Aorta (tissue), 5 donors: ENCODE results near the gene SEC22C. TPM values are rescaled to one million over a fixed set of nuclear protein-coding genes. Genes with fewer than 3 reads are reported as not detected.
"Not testable (repeated sequence)": the region's sequence is repeated elsewhere in the genome, so short reads cannot be mapped to it uniquely, and the experiment has no call there.

Experiments used
- ATAC-seq: fragments of 200-7000 bp; cut with Tn5 transposase; one replicate; pipeline ENCODE4 v1.9.1; 2022; ENCODE audit warnings: moderate library complexity; ENCODE audit not compliant: low FRiP score
- DNase-seq, 2 donors: peaks; one replicate each; pipeline ENCODE4 v3.0.0-alpha.2; 2020
- H3K27ac ChIP-seq, 2 donors: one replicate each; pipeline ENCODE4 v1.5.1; 2013; ENCODE audit warnings: low read length in 2 of 2, mild to moderate bottlenecking in 2 of 2, moderate library complexity in 2 of 2, control low read depth in 1 of 2, inconsistent platforms in 1 of 2, low read depth in 1 of 2
- H3K27me3 ChIP-seq, 2 donors: one replicate each; pipeline ENCODE4 v1.6.1; 2013; ENCODE audit warnings: control low read depth in 1 of 2, low read length in 1 of 2, mild to moderate bottlenecking in 1 of 2, moderate library complexity in 1 of 2; ENCODE audit not compliant: insufficient read depth in 2 of 2, control insufficient read depth in 1 of 2
- H3K36me3 ChIP-seq, 2 donors: one replicate each; pipeline ENCODE4 v1.6.1; 2013; ENCODE audit warnings: control low read depth in 1 of 2, low read length in 1 of 2, mild to moderate bottlenecking in 1 of 2; ENCODE audit not compliant: insufficient read depth in 2 of 2, control insufficient read depth in 1 of 2
- H3K4me1 ChIP-seq, 2 donors: one replicate each; pipeline ENCODE4 v1.6.1; 2013; ENCODE audit warnings: low read length in 2 of 2, control low read depth in 1 of 2, mild to moderate bottlenecking in 1 of 2, moderate library complexity in 1 of 2; ENCODE audit not compliant: insufficient read depth in 2 of 2, control insufficient read depth in 1 of 2
- H3K4me3 ChIP-seq, 2 donors: one replicate each; pipeline ENCODE4 v1.5.1; 2013; ENCODE audit warnings: low read length in 2 of 2, control low read depth in 1 of 2, mild to moderate bottlenecking in 1 of 2
- H3K9me3 ChIP-seq: one replicate; pipeline ENCODE4 v1.6.1; 2013; ENCODE audit warnings: mild to moderate bottlenecking, low read length; ENCODE audit not compliant: control insufficient read depth
- WGBS, 2 donors: extraction: QIAGEN DNeasy Blood & Tissue Kit; methylation state at CpG; one replicate each; pipeline ENCODE4 v1.1.7; 2013; 5-methylcytosine and 5-hydroxymethylcytosine counted together
- intact Hi-C, 2 donors: fragments of 100-400 bp; cut with DNase I; formaldehyde crosslinking; loops; one replicate each; pipeline versions ENCODE4 v1.14.2 to v1.15.0; 2022
- polyA plus RNA-seq, 2 donors: library from polyadenylated mRNA; stranded (reverse); fragments of 200-250 nt; gene quantifications; one replicate each; pipeline ENCODE4 v1.2.3, GENCODE V29; 2013
- total RNA-seq, 2 donors: library from RNA; stranded (reverse); fragmentation: NEBNext Ultra II Directional; extraction: Animal tissue kit (Norgen Biotek cat#: 25700); gene quantifications; one replicate each; pipeline ENCODE4 v1.2.1, GENCODE V29; 2021
- donor health status: healthy with polysubstance abuse.
- donor health status: Bipolar disorder and iron deficiency.
- donor health status: DM: no; HTN: no; CAD: no.
- donor health status: DM: no; HTN: no; CAD: no.
- donor health status: DM: yes; HTN: yes; CAD: no.

SEC22C gene
- total and polyA plus RNA-seq, 4 donors: 43.6 to 58.6 (median 50.5) TPM

DNA sequence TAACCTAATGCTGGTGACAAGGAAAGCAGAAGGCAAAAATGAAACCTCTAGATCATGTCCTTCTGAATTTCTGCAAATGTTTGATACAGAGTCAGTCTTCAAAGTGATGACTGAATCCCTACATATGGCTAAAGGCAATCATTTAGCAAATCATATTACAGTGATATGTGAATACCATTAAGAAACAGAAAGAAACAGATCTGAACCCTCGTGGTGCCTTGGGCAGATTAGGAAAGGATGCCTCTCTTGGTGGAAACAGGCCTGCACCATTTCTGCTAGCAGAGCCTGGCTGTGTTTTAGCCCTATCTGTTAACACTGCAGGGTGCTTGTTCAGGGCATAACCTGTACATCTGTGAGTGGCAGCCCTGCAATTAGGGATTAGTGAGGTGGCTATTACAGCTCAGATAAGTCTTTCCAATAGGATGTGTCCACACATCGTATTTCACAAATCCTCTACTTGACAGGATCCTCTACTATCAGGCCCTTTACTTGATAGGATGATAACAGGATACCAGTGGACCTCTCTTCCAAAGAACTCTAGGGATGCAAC is 12.1 kb downstream of the SEC22C start:
- no peaks in the 10 kb centered on the region for H3K4me1 ChIP-seq
- WGBS, 2 donors: 62 to 87% methylated on average over 2 of the region's 2 CpGs
- no peak overlapping the region for H3K4me3 ChIP-seq
- H3K9me3 ChIP-seq: peaks cover 1% of the 10 kb centered on the region
- intact Hi-C loops: no loop called here
- no peaks in the 10 kb centered on the region for H3K27me3 ChIP-seq
- H3K36me3 ChIP-seq: peaks cover 2 to 5% of the 10 kb centered on the region in 2 donors
- no peak overlapping the region for H3K27ac ChIP-seq
- no peak for DNase-seq
- ATAC-seq: no peak

DNA sequence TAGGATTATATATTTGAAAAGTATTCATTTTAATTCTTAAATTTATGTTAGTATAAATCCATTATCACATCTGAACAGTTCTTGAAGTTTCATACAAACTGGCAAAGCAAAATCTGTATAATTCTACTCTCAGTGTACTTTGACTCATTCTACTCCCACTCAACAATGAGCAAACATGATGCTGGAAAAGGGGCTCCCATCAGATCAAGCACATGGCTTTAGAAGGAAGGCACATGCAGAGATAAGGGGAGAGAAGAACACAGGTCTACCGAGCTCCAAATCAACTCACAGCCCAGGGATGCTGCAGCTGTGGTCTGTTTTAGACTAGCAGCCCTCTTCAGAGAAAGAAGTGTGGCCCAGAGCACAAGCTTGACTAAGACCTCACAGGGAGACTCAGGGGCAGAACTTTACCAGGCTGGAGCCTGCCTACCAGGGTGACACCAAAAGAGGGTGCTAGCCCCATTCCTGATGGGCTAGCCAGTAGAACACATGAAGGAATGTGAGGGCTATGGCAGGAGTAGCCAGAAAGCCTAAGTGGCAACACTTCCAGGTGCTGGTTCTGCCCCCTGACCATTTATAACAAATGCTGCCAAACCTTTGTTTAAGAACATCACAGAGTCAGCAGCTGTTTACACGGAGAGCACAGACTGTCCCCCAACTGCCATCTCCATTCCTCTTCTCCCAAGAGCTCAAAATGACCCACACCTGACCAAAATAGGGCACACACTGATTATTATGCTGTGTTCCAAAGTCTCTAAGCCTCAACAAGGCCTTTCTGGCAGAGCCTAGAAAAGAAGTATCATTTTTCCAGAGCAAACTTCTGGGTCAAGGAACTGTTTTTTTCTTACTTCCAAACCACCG is 19.5 kb downstream of the SEC22C start:
- Histone ChIP-seq H3K27ac (no peak overlapping the region), H3K36me3 (peaks cover 7 to 9% of the 10 kb centered on the region in 2 donors), H3K27me3 (no peaks in the 10 kb centered on the region), H3K9me3 (no peaks in the 10 kb centered on the region), H3K4me3 (no peak overlapping the region), H3K4me1 (no peaks in the 10 kb centered on the region)
- no peak for ATAC-seq
- whole genome bisulfite sequencing, 2 donors: 68 to 70% methylated on average over 3 of the region's 3 CpGs
- intact Hi-C loops: no loop called here
- no peak for DNase-seq

DNA sequence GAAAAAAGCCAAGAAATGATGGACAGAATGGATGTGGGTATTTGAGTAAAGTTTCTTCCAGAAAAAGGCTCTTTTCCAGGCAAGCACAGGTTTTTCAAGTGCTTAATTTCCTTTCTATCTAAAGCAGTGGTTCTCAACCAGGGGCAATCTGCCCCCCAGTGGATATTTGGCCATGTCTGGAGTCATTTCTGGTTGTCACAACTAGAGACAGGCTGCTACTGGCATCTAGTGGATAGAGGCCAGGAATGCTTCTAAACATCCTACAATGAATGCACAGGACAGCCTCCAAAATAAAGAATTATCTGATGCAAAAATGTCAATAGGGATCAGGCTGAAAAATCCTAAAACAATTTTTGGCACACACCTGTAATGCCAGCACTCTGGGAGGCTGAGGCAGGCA is 23.9 kb downstream of the SEC22C start:
- Histone ChIP-seq H3K27me3 (no peaks in the 10 kb centered on the region), H3K4me3 (no peak overlapping the region), H3K4me1 (no peaks in the 10 kb centered on the region), H3K27ac (no peak overlapping the region), H3K9me3 (no peaks in the 10 kb centered on the region), H3K36me3 (peaks cover 0 to 15% of the 10 kb centered on the region in 2 donors)
- DNase-seq (no peak), ATAC-seq (no peak)
- intact Hi-C loops: no loop called here

DNA sequence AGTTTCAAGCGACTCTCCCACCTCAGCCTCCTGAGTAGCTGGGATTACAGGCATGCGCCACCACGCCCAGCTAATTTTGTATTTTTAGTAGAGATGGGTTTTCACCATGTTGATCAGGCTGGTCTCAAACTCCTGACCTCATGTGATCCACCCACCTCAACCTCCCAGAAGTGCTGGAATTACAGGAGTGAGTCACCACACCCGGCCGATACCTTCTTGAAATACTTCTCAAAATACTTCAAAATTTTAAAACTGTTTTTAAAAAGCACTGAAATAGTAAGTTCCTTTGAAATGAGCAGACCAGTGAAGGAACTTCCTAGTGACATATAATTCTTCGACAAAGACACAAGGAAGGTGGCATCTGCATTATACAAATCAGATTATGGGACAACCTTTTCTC is 24.9 kb downstream of the SEC22C start:
- not testable (repeated sequence) for DNase-seq

DNA sequence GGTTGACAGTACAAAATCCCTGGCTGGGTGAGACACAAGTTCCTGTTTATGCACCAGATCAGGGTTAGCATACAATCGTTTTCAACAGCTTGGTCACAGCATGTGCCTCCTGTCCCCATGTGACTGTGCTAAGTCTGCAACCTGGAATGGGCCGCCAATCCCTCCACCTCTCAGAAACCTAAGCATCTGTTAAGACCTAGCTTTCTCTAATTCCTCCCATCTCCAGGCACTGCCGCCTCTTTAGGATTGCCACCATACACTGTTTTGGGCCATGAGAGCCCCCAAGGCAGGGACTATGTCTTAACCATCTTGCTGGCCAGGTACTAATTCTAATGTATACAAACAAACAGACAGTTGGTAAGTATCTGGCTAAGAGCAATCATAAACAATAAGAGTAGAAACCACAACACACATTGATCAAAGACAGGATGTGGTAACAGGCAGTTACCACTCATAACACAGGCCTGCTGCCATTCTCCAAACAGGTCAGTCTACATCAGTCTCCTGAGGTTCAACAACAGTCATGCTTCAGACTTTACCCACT is 25.6 kb downstream of the SEC22C start:
- intact Hi-C loops: no loop called here
- peaks cover 0 to 14% of the 10 kb centered on the region in 2 donors for H3K36me3 ChIP-seq
- no peaks in the 10 kb centered on the region for H3K9me3 ChIP-seq
- no peak for ATAC-seq
- DNase-seq: no peak
- H3K27ac ChIP-seq: no peak overlapping the region
- no peak overlapping the region for H3K4me3 ChIP-seq
- WGBS, 2 donors: 76% methylated on average over 3 of the region's 3 CpGs
- H3K27me3 ChIP-seq: no peaks in the 10 kb centered on the region
- no peaks in the 10 kb centered on the region for H3K4me1 ChIP-seq

More for the DNA sequence above, 24.9 kb downstream of the SEC22C start:
- H3K4me3 ChIP-seq, H3K27ac ChIP-seq, H3K27me3 ChIP-seq, ATAC-seq, H3K9me3 ChIP-seq, intact Hi-C loops, H3K4me1 ChIP-seq: not testable (repeated sequence)
- 91 to 95% methylated on average over 6 of the region's 6 CpGs for WGBS, 2 donors
- peaks cover 0 to 14% of the 10 kb centered on the region in 2 donors for H3K36me3 ChIP-seq

DNA sequence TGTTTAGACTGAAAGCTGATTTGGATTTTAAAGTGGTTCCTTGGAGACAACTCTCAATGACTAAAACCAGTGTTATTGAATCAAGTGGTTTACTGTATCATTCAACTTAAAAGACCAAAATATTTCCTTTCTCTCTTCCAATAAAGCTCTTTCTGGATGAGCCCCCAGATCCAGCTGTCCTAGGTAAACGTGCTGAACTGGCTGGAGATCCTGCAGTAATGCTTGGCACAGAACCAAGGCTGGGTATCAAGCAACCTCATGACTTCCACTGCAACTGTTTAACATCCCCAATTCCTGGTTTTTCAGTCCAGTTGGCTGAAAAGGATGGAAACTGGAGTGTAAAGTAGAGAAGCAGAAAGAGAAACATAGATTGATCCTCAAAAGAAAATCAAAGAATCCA is 28.9 kb downstream of the SEC22C start:
- Histone ChIP-seq H3K4me1 (no peaks in the 10 kb centered on the region), H3K4me3 (no peak overlapping the region), H3K27ac (no peak overlapping the region), H3K36me3 (peaks cover 0 to 12% of the 10 kb centered on the region in 2 donors), H3K9me3 (no peaks in the 10 kb centered on the region), H3K27me3 (no peaks in the 10 kb centered on the region)
- intact Hi-C loops: no loop called here
- no peak for DNase-seq
- ATAC-seq: no peak
- 0 to 12% methylated on average over 1 of the region's 1 CpG for WGBS, 2 donors

DNA sequence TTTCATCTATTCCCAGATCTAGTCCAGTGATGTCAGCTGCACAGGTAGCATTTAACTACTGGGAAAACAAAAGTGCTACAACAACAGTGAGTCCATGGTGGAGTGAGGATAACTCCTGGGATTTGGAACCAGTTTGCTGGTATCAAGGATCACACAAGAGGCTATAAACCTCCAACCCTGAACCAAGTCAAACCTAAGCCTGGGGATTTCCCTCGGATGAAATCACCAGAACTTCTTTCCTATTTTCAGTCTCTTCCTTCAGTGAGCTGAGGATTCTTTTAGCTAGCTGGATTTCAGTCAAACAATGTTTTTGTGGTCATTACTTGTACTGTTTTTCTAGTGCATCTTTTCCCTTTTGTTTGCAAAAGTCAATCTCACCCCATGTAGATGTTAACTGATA is 31.5 kb downstream of the SEC22C start:
- Histone ChIP-seq H3K4me3 (no peak overlapping the region), H3K27me3 (no peaks in the 10 kb centered on the region), H3K4me1 (peaks cover 0 to 3% of the 10 kb centered on the region in 2 donors), H3K27ac (no peak overlapping the region), H3K9me3 (no peaks in the 10 kb centered on the region), H3K36me3 (peaks cover 0 to 6% of the 10 kb centered on the region in 2 donors)
- 35 to 86% methylated on average over 1 of the region's 1 CpG for WGBS, 2 donors
- DNase-seq: no peak
- no peak for ATAC-seq
- intact Hi-C loops: no loop called here

DNA sequence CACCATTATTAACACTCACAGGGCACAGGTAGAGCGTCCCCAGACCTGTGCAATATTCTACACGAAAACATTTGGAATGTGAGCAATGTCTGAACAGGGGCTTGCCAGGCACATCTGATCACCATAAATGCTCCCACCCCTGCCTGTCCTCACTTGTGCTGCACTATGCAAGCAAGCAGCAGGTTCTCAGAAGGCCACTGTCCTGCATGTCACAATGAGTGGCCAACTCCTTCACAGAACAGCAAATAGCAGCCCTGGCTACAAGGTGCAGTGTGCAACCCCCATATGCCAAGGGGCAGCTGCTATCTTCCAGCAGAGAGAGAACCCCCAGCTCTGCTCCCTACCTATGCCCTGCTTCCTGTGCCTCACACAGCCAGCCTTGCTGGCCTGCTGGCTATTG is 32.6 kb downstream of the SEC22C start:
- WGBS, 2 donors: 83 to 89% methylated on average over 2 of the region's 2 CpGs
- Histone ChIP-seq H3K9me3 (no peaks in the 10 kb centered on the region), H3K4me3 (no peak overlapping the region), H3K27me3 (no peaks in the 10 kb centered on the region), H3K27ac (no peak overlapping the region), H3K4me1 (peaks cover 0 to 3% of the 10 kb centered on the region in 2 donors), H3K36me3 (peaks cover 0 to 5% of the 10 kb centered on the region in 2 donors)
- ATAC-seq (no peak), DNase-seq (no peak)
- intact Hi-C loops: loop anchor here (5.0 to 10.0 kb wide), 4 partner anchors 47 to 324 kb away; partner anchors contain the start of gene VIPR1 (in 1 of the 2)
